Large intestine (tissue), 3 donors: ENCODE results near the gene BANF2. TPM values are rescaled to one million over a fixed set of nuclear protein-coding genes. Genes with fewer than 3 reads are reported as not detected.

Experiments used
- DNase-seq, 2 donors: peaks; one replicate each; pipeline versions ENCODE4 v3.0.0 to v3.0.0-alpha.2; 2013
- H3K27ac ChIP-seq: one replicate; pipeline ENCODE4 v1.5.1; 2013; ENCODE audit warnings: low read length
- H3K27me3 ChIP-seq: 2 replicates; pipeline ENCODE4 v1.6.1; 2013; ENCODE audit warnings: low read length; ENCODE audit not compliant: control insufficient read depth, insufficient read depth
- H3K36me3 ChIP-seq: 2 replicates; pipeline ENCODE4 v1.6.1; 2013; ENCODE audit warnings: low read length; ENCODE audit not compliant: control insufficient read depth, insufficient read depth
- H3K4me1 ChIP-seq: one replicate; pipeline ENCODE4 v1.6.1; 2013; ENCODE audit warnings: low read length; ENCODE audit not compliant: control insufficient read depth, insufficient read depth
- H3K4me3 ChIP-seq: one replicate; pipeline ENCODE4 v1.5.1; 2013; ENCODE audit warnings: low read length
- H3K9me3 ChIP-seq: one replicate; pipeline ENCODE4 v1.6.1; 2013; ENCODE audit warnings: mild to moderate bottlenecking, low read depth, low read length, moderate library complexity; ENCODE audit not compliant: control insufficient read depth
- WGBS: methylation state at CpG from one replicate; pipeline ENCODE4 v1.1.5; 2013; ENCODE audit warnings: low lambda C conversion rate; ENCODE audit not compliant: insufficient coverage; 5-methylcytosine and 5-hydroxymethylcytosine counted together
- polyA plus RNA-seq: library from polyadenylated mRNA; unstranded; fragments of 120-200 nt; gene quantifications from one replicate; pipeline ENCODE4 v1.2.1, GENCODE V29; 2013

BANF2 gene
- polyA plus RNA-seq, 1 donor = not detected

DNA sequence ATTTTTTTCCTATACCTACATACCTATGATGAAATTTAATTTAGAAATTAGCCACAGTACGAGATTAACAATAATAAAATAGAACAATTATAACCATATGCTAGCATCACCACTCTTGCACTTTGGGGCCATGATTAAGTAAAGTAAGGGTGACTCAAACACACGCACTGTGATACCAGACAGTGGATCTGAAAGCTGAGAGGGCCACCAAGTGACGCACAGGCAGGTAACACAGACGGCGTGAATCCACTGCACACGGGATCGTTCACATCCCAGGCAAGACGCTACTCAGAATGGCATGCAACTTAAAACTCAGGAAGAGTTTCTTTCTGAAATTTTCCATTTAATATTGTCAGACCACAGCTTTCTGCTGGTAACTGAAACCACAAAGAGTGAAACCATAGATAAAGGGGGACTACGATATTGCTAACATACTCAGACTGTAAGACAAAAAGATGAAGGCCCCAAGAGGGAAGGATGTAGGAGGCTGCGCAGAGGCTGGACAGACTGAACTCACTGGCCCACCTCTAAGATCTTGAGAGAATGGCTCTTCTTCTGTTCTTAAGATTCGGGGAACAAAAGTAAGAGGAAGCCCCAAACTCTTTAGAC lies 35.6 kb upstream of the BANF2 start:
- Histone ChIP-seq H3K9me3 (peaks cover under 1% of the 10 kb centered on the region), H3K4me3 (no peak overlapping the region), H3K36me3 (peaks cover 46% of the 10 kb centered on the region), H3K4me1 (peaks cover 26% of the 10 kb centered on the region), H3K27ac (no peak overlapping the region), H3K27me3 (no peaks in the 10 kb centered on the region)
- WGBS = no CpG with 5 or more reads among the region's 11 CpGs
- no peak for DNase-seq

DNA sequence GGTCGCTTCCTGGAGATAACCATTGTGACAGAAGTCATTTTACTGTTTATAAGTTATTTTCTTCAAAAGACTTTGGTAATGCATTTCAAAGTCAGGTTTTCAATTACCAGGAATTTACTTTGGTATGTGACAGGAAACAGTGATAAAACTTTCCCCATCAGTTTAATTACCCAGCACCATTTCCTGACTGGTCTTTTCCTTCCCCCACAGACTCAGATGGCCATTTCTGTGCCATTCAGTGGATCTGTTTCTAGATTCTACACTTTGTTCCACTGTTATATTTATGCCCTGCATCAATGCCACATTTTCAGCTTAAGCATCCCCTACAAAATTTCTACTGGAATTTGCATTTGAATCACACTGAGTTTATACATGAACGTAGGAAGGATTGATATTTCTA lies 34.0 kb upstream of the BANF2 start:
- Histone ChIP-seq H3K27me3 (no peaks in the 10 kb centered on the region), H3K4me3 (no peak overlapping the region), H3K27ac (no peak overlapping the region), H3K9me3 (no peaks in the 10 kb centered on the region), H3K4me1 (peaks cover 11% of the 10 kb centered on the region), H3K36me3 (peaks cover 37% of the 10 kb centered on the region)
- DNase-seq = no peak
- 83% methylated on average over 1 of the region's 2 CpGs for WGBS

DNA sequence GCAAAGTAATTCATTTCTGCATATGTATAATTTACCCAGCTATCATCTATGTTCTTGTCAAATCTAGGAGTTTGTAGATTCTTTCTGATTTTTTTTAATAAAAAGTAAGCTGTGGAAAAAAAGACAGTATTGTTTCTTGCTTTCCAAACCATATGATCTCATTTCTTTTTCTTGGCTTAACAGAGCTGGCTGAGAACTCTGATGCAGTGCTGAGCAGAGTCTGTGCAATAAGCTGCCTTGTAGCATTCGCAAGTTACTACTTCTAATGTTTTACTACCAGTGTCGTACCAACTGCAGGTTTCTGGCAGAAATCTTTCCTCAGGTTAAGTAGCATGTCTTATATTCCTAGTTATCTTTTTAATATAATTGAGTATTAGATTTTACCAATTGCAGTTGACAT lies 33.3 kb upstream of the BANF2 start:
- H3K4me3 ChIP-seq = no peak overlapping the region
- no peak overlapping the region for H3K27ac ChIP-seq
- peaks cover 40% of the 10 kb centered on the region for H3K36me3 ChIP-seq
- no CpG with 5 or more reads among the region's 2 CpGs for WGBS
- DNase-seq = no peak
- no peaks in the 10 kb centered on the region for H3K27me3 ChIP-seq
- H3K9me3 ChIP-seq = no peaks in the 10 kb centered on the region
- H3K4me1 ChIP-seq = peaks cover 4% of the 10 kb centered on the region

DNA sequence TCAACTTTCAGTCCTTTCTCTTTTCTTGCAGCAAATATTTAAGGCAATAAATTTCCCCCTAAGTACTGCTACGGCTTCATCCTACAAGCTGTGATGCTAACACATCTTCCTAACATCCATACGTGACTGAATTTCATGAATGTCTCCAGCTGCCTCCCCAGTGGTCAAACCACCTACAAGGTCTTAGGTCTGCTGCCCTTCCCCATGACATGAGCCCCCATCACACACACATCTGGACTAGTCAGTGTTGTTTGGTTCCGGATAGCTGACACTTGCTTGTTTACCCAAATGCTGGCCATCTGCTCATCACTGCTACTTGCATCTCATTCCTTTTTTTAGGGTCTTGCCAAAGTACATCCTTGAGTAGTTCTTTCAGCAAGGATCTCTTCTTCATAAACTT lies 32.3 kb upstream of the BANF2 start:
- no peak for DNase-seq
- no CpG with 5 or more reads among the region's 3 CpGs for WGBS
- H3K27ac ChIP-seq = no peak overlapping the region
- H3K36me3 ChIP-seq = peaks cover 47% of the 10 kb centered on the region
- no peaks in the 10 kb centered on the region for H3K27me3 ChIP-seq
- H3K9me3 ChIP-seq = no peaks in the 10 kb centered on the region
- H3K4me3 ChIP-seq = no peak overlapping the region
- H3K4me1 ChIP-seq = no peaks in the 10 kb centered on the region

DNA sequence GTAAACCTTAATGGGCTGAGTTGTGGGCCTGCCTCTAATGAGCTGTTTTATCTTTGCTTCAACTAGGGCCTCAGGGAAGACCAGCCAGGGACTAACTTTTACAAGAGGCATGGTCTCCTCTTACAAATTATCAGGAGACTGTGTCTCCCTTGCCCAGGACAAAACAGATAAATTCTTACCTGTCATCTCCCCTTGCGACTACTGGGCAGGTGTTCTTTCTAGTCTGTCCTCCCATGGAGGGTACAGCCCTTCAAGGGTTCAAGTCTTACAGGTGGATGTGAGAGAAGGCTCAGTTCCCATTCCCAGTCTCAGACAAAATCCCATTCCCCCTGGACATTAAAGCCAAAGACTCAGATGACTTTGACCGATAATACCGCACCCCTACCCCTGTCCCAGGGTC lies 31.3 kb upstream of the BANF2 start:
- Histone ChIP-seq H3K4me3 (no peak overlapping the region), H3K36me3 (peaks cover 50% of the 10 kb centered on the region), H3K27me3 (no peaks in the 10 kb centered on the region), H3K27ac (no peak overlapping the region), H3K9me3 (no peaks in the 10 kb centered on the region), H3K4me1 (no peaks in the 10 kb centered on the region)
- no CpG with 5 or more reads among the region's 3 CpGs for WGBS
- DNase-seq = no peak

DNA sequence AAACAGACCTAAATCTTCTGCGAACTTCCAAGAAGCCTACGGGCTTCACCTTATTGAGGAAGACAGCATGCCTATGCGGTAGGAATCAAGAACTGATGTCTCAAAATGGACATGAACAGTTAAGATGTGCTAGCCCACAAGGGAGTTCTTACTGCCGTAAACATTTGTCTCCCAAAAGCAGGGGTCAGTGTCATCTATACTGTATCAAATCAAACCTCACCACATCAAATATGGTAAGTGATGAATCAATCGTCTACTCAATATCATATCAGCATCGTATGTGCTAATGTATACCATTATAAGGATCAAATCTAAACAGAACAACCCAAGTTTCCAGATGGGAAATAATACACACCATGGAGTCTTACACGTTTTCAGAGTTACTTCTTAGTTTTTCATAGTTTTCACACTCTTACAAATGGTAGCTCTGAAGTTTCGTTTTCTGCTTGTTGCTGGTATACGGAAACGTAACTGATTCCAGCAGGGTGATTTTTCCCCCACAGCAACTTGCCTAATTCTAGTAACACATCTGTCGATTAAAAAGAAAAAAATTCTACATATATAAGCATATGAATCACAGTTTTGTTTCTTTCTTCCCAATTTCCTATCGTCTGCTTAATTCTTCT lies 30.3 kb upstream of the BANF2 start:
- Histone ChIP-seq H3K27ac (no peak overlapping the region), H3K4me1 (no peaks in the 10 kb centered on the region)
- 94% methylated on average over 4 of the region's 12 CpGs for WGBS

DNA sequence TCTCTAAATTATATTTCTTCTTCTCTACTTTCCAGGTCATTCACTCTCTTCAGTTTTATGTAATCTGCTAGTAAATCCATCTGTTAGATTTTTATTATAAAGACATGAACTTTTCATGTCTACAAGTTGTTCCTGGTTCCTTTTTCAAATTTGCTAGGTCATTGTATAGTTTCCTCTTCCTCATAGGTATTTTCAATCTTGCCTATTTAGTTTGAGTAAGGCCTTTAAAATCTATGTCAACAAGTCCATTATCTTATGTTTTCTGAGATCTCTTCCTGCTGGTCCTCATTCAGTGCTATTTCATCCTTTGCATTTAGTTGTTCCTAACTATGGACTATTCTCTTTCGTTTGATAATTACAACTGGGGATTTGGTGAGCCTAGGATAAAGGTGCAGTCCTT lies 28.8 kb upstream of the BANF2 start:
- Histone ChIP-seq H3K27ac (no peak overlapping the region), H3K4me3 (no peak overlapping the region), H3K36me3 (peaks cover 65% of the 10 kb centered on the region), H3K4me1 (peaks cover 6% of the 10 kb centered on the region), H3K9me3 (no peaks in the 10 kb centered on the region), H3K27me3 (no peaks in the 10 kb centered on the region)
- 83% methylated on average over 1 of the region's 1 CpG for WGBS
- DNase-seq = no peak

More for the DNA sequence above, 30.3 kb upstream of the BANF2 start:
- no peak for DNase-seq
- peaks cover 54% of the 10 kb centered on the region for H3K36me3 ChIP-seq
- no peaks in the 10 kb centered on the region for H3K9me3 ChIP-seq
- H3K27me3 ChIP-seq = no peaks in the 10 kb centered on the region
- no peak overlapping the region for H3K4me3 ChIP-seq

DNA sequence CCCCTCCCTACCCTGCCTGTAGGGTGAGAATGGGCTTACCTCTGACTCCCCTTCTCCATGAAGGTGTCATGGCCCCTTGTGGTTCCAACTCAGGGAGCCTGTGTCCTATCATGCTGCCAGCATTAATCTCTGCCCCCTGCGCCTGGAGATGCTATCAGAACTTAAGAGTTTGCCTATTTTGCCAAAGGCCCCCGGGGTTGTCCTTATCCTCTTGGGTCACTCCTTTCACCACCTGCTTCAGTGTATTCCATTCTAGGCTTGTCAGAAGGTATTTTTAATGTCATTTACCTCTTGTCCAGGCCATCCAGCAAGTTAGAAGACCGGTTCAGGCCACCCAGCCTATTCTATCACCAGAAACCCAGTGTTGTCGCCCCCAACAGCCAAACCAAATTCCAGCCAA lies 28.2 kb upstream of the BANF2 start:
- Histone ChIP-seq H3K4me3 (no peak overlapping the region), H3K4me1 (peaks cover 6% of the 10 kb centered on the region), H3K36me3 (peaks cover 69% of the 10 kb centered on the region), H3K27me3 (no peaks in the 10 kb centered on the region), H3K27ac (no peak overlapping the region), H3K9me3 (no peaks in the 10 kb centered on the region)
- WGBS = no CpG with 5 or more reads among the region's 4 CpGs
- DNase-seq = no peak

DNA sequence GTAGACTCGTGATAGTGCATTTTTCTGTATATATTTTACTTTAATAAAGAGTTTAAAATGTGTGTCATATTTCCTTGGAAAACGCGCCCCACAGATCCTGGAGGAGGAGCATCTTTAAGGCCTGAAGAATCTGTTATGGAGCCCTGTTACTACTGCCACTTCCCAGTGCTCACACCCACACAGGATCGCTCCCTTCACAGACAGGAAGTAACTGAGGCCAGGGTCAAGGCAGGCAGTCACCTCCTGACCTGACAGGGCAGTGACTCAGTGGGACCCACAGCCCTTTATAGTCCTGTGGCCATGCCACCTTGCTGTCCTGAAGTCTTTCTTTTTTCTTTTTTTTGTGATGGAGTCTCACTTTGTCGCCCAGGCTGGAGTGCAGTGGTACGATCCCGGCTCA lies 26.7 kb upstream of the BANF2 start:
- 0% methylated on average over 1 of the region's 7 CpGs for WGBS
- H3K36me3 ChIP-seq = peaks cover 72% of the 10 kb centered on the region
- no peak overlapping the region for H3K27ac ChIP-seq
- no peak overlapping the region for H3K4me3 ChIP-seq
- DNase-seq = no peak
- no peaks in the 10 kb centered on the region for H3K9me3 ChIP-seq
- H3K4me1 ChIP-seq = peaks cover 6% of the 10 kb centered on the region
- H3K27me3 ChIP-seq = no peaks in the 10 kb centered on the region

DNA sequence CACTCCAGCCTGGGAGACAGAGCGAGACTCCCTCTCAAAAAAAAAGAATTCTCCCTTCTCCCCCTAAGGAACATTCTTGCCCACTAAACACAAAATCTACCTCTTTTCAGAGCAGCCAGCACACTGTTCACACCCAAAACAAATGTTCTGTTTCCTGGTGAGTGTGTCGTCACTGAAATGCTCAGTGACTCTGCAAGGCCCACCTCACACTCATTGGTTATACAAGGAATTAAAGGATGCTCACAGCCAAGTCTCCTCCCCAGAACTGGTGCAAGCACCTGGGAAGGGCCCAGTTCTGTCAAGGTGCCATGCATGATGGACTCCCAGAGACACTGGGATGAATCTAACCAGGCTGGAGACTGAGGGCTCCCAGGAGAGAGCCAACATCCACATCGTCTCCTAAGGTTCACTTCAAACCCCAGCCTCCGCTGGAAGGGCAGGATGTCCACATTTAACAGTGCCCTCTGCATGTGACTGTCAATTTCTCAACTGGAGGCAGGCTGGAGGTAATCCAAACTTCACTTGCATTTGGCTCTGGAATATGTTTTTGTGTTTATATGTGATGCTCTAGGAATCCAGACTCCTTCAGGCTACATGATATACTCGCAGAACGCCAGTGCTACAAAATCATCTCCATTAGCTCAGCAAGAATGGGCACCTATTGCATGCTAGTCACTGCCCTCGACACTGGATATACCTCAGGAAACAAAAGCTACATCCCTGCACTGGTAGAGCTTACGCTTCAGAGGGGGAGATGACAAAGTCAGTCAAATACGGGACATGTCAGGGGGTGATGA lies 24.8 kb upstream of the BANF2 start:
- no peaks in the 10 kb centered on the region for H3K27me3 ChIP-seq
- no peak overlapping the region for H3K27ac ChIP-seq
- DNase-seq = no peak
- no peak overlapping the region for H3K4me3 ChIP-seq
- no CpG with 5 or more reads among the region's 9 CpGs for WGBS
- peaks cover 80% of the 10 kb centered on the region for H3K36me3 ChIP-seq
- no peaks in the 10 kb centered on the region for H3K9me3 ChIP-seq
- peaks cover 23% of the 10 kb centered on the region for H3K4me1 ChIP-seq
